GM12878 (cell line): ENCODE measurements around the gene LMTK2. TPM values are rescaled to one million over a fixed set of nuclear protein-coding genes. Genes with fewer than 3 reads are reported as not detected.

Experiments used
- ATAC-seq: fragments of 200-7000 bp; cut with Tn5 transposase; 3 replicates; pipeline ENCODE4 v1.9.1; 2020; ENCODE audit warnings: mild to moderate bottlenecking, moderate library complexity
- BruUV-seq: library from RNA; stranded (reverse); fragments of 400-500 nt; replicated peaks from 2 replicates; lab custom pipeline; 2021; lab: Mats Ljungman, UMichigan
- CTCF ChIA-PET: fragments of 300-600 bp; sonication (Branson Sonifier 250); formaldehyde crosslinking; extraction: SDS; loops from one replicate; lab custom pipeline; 2021; ENCODE audit warnings: inconsistent platforms; lab: Yijun Ruan, JAX
- POLR2A ChIA-PET: fragments of 350-600 bp; formaldehyde crosslinking; extraction: SDS; loops from one replicate; lab custom pipeline; 2021; ENCODE audit warnings: inconsistent platforms; lab: Charles Lee
- RAD21 ChIA-PET: fragments of 300-600 bp; sonication (Branson Sonifier 250); formaldehyde crosslinking; loops from one replicate; lab custom pipeline; 2023; ENCODE audit warnings: antibody characterized with exemption; ENCODE audit not compliant: unreplicated experiment; lab: Charles Lee
- SMC1A ChIA-PET: fragments of 300-600 bp; sonication (Branson Sonifier 250); formaldehyde crosslinking; loops from one replicate; lab custom pipeline; 2023; ENCODE audit not compliant: unreplicated experiment, uncharacterized antibody; lab: Charles Lee
- DNase-seq: peaks from one replicate; pipeline ENCODE4 v3.0.0-alpha.2; 2011; ENCODE audit warnings: low read depth, low spot score
- FAIRE-seq: peaks from 3 replicates; lab custom pipeline; 2011; peaks lifted over from hg19 to GRCh38; lab: Jason Lieb, UNC
- H2AFZ ChIP-seq: 2 replicates; pipeline ENCODE4 v1.6.0; 2011; ENCODE audit warnings: low read depth, low read length, control low read depth; ENCODE audit not compliant: control insufficient read depth
- H3K27ac ChIP-seq: 2 replicates; pipeline ENCODE4 v1.5.1; 2011; ENCODE audit warnings: control low read depth; ENCODE audit not compliant: control insufficient read depth, insufficient read depth
- H3K27me3 ChIP-seq, 2 experiments: replicated peaks in 1 of 2; 2 replicates each; pipeline versions ENCODE4 v1.6.0 to v1.6.1; 2011; ENCODE audit warnings: low read length in 1 of 2; ENCODE audit not compliant: control insufficient read depth in 2 of 2, insufficient read depth in 2 of 2
- H3K36me3 ChIP-seq, 2 experiments: 2 replicates each; pipeline ENCODE4 v1.5.1; 2011; ENCODE audit warnings: low read length in 1 of 2; ENCODE audit not compliant: control insufficient read depth in 2 of 2, insufficient read depth in 2 of 2
- H3K4me1 ChIP-seq: 2 replicates; pipeline ENCODE4 v1.6.1; 2011; ENCODE audit warnings: mild to moderate bottlenecking, low read length, moderate library complexity, mixed read lengths; ENCODE audit not compliant: control insufficient read depth, insufficient read depth
- H3K4me2 ChIP-seq: 2 replicates; pipeline ENCODE4 v1.6.0; 2011; ENCODE audit warnings: control low read depth; ENCODE audit not compliant: control insufficient read depth, insufficient read depth
- H3K4me3 ChIP-seq: fragments of 200-600 bp; sonication (generic); 2 replicates; pipeline ENCODE4 v1.5.1; 2016
- H3K79me2 ChIP-seq: 2 replicates; pipeline ENCODE4 v1.6.0; 2011; ENCODE audit warnings: low read length; ENCODE audit not compliant: control insufficient read depth, insufficient read depth
- H3K9ac ChIP-seq: 2 replicates; pipeline ENCODE4 v1.8.0; 2011; ENCODE audit warnings: low read length, control low read depth, mixed read lengths; ENCODE audit not compliant: control insufficient read depth, insufficient read depth
- H3K9me3 ChIP-seq: replicated peaks from 3 replicates; pipeline ENCODE4 v1.5.1; 2011; ENCODE audit warnings: mild to moderate bottlenecking, low read length; ENCODE audit not compliant: control insufficient read depth, insufficient read depth
- H4K20me1 ChIP-seq: 2 replicates; pipeline ENCODE4 v1.6.0; 2011; ENCODE audit not compliant: control insufficient read depth, insufficient read depth
- CREM ChIP-seq: IDR thresholded peaks from 2 replicates; pipeline ENCODE4 v1.6.1; 2014; ENCODE audit warnings: antibody characterized with exemption, low read depth
- DPF2 ChIP-seq: fragments of 450-650 bp; IDR thresholded peaks from 2 replicates; pipeline ENCODE4 v1.6.1; 2017; ENCODE audit warnings: mild to moderate bottlenecking
- ETV6 ChIP-seq, 2 experiments: fragments of 450-650 bp in 1 of 2; IDR thresholded peaks in 1 of 2; conservative IDR thresholded peaks in 1 of 2; 2 replicates each; pipeline ENCODE4 v1.6.1; 2014; ENCODE audit warnings: antibody characterized with exemption in 1 of 2, borderline replicate concordance in 1 of 2, low read depth in 1 of 2, mild to moderate bottlenecking in 1 of 2, moderate library complexity in 1 of 2
- HDGF ChIP-seq: fragments of 450-650 bp; IDR thresholded peaks from 2 replicates; pipeline ENCODE4 v1.6.1; 2016; ENCODE audit warnings: antibody characterized with exemption
- KLF5 ChIP-seq: fragments of 450-650 bp; IDR thresholded peaks from 2 replicates; pipeline ENCODE4 v1.6.1; 2014; ENCODE audit warnings: mild to moderate bottlenecking; ENCODE audit not compliant: partially characterized antibody
- NFXL1 ChIP-seq: fragments of 450-650 bp; IDR thresholded peaks from 2 replicates; pipeline ENCODE4 v1.6.1; 2017; ENCODE audit warnings: antibody characterized with exemption, mild to moderate bottlenecking, borderline replicate concordance
- POU2F2 ChIP-seq: IDR thresholded peaks from 3 replicates; pipeline ENCODE4 v1.6.1; 2011; ENCODE audit warnings: low read depth, mild to moderate bottlenecking, low read length, borderline replicate concordance
- RBBP5 ChIP-seq: fragments of 200-600 bp; sonication (generic); conservative IDR thresholded peaks from 2 replicates; pipeline ENCODE4 v1.6.1; 2016
- RCOR1 ChIP-seq: conservative IDR thresholded peaks from 2 replicates; pipeline ENCODE4 v1.6.1; 2012; ENCODE audit warnings: low read depth, low read length, improper control_type of control experiment
- SMAD1 ChIP-seq: fragments of 450-650 bp; IDR thresholded peaks from 2 replicates; pipeline ENCODE4 v1.6.1; 2018; ENCODE audit warnings: mild to moderate bottlenecking, low read depth; ENCODE audit not compliant: partially characterized antibody
- SMC3 ChIP-seq: IDR thresholded peaks from 2 replicates; pipeline ENCODE4 v1.6.1; 2011; ENCODE audit warnings: low read length, improper control_type of control experiment, borderline replicate concordance
- TBL1XR1 ChIP-seq: IDR thresholded peaks from 2 replicates; pipeline ENCODE4 v1.6.1; 2012; ENCODE audit warnings: low read depth, low read length, improper control_type of control experiment
- TCF3 ChIP-seq: IDR thresholded peaks from 2 replicates; pipeline ENCODE4 v1.6.1; 2012; ENCODE audit warnings: low read depth, mild to moderate bottlenecking, low read length, borderline replicate concordance; ENCODE audit not compliant: insufficient read depth
- WGBS: methylation state at CpG from one replicate; pipeline ENCODE4 v1.1.6; 2016; ENCODE audit warnings: low lambda C conversion rate; ENCODE audit not compliant: insufficient replicate concordance, insufficient coverage; ENCODE audit errors: missing lambda C conversion rate; 5-methylcytosine and 5-hydroxymethylcytosine counted together
- in situ Hi-C: fragments of 300-500 bp; cut with MboI; formaldehyde crosslinking; loops from 9 replicates; pipeline ENCODE4 v1.14.3; 2018; ENCODE audit warnings: mixed read lengths
- intact Hi-C: fragments of 100-400 bp; cut with micrococcal nuclease; formaldehyde crosslinking; loops from one replicate; pipeline ENCODE4 v1.14.2; 2022; ENCODE audit not compliant: unreplicated experiment
- polyA plus RNA-seq, 11 experiments: library from polyadenylated mRNA; depleted of rRNA in 4 of 11; unstranded in 6 of 11; stranded (reverse) in 5 of 11; fragments of >200 nt; fragmentation: Nextera tagmentation in 4 of 11; fragmentation: Illumina TruSeq in 1 of 11; extraction: Ambion mirVana in 4 of 11; extraction: Trizol in 1 of 11; gene quantifications; 1 replicate in 1 of 11; 2 replicates in 10 of 11; pipeline versions ENCODE4 v1.2.1 to v1.2.3, GENCODE V29; 2011 to 2016; ENCODE audit warnings: inconsistent platforms in 2 of 11, missing spikeins in 2 of 11, low read depth in 1 of 11
- total RNA-seq, 4 experiments: library from RNA; depleted of rRNA in 3 of 4; stranded (reverse); fragments of >200 nt in 3 of 4; fragmentation: Illumina TruSeq in 1 of 4; extraction: Trizol in 1 of 4; gene quantifications; 2 replicates each; pipeline versions ENCODE4 v1.2.1 to v1.2.3, GENCODE V29; 2013 to 2021
- TF ChIP-seq, protein P1 (sequence below): IDR thresholded peaks from 2 replicates; pipeline ENCODE4 v1.6.1; 2011; ENCODE audit warnings: borderline replicate concordance, low read depth, mild to moderate bottlenecking, moderate library complexity, mixed read lengths, low read length; ENCODE audit not compliant: insufficient read depth; ENCODE audit errors: extremely low read length
- TF ChIP-seq, protein P2 (sequence below), 3 experiments: IDR thresholded peaks in 2 of 3; conservative IDR thresholded peaks in 1 of 3; 2 replicates each; pipeline ENCODE4 v1.5.1; 2011; ENCODE audit warnings: low read depth in 3 of 3, low read length in 3 of 3, mild to moderate bottlenecking in 3 of 3, control low read depth in 2 of 3, moderate library complexity in 2 of 3, inconsistent platforms in 1 of 3, mixed read lengths in 1 of 3; ENCODE audit not compliant: control insufficient read depth in 2 of 3, insufficient read depth in 1 of 3; ENCODE audit errors: extremely low read depth in 1 of 3
- TF ChIP-seq, protein P3 (sequence below): fragments of 450-650 bp; formaldehyde crosslinking; IDR thresholded peaks from 2 replicates; pipeline ENCODE4 v1.4.0; 2022; ENCODE audit warnings: mild to moderate bottlenecking, moderate library complexity

LMTK2 gene
- total and polyA plus RNA-seq, 10 of the 15 experiments (the other 5 are each of a cell fraction or from before 2014, with no cell fraction given): 0.68 to 8.7 (median 4.6) TPM

DNA sequence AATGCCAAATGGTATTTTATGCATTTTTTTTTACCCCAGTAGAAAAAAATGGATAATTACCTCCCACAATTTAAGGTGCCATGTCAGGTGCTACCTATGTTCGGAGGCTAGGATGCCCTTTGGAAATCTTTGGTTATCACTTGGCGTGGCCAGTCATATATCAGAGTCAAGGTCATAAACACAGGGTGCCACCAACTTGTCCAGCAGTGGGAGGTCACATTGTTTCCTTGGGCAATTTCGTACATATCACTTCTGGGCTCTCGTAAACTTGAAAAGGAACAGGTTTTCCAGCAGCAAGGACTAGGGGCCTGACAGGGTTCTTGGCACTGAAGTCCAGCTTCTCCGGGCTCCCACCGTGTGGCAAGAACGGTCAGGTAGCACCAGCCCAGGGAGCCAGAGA, 56.6 kb downstream of the LMTK2 start:
- Histone ChIP-seq H3K36me3 (peaks cover 0 to 2% of the 10 kb centered on the region in 2 experiments; a peak in 1 of 4 replicates), H2AFZ (no peak overlapping the region), H4K20me1 (no peaks in the 10 kb centered on the region), H3K27ac (no peak overlapping the region), H3K4me1 (no peaks in the 10 kb centered on the region), H3K4me3 (no peak overlapping the region), H3K9ac (no peak overlapping the region), H3K27me3 (no peaks in the 10 kb centered on the region), H3K79me2 (no peaks in the 10 kb centered on the region), H3K4me2 (no peak overlapping the region), H3K9me3 (no peaks in the 10 kb centered on the region)
- in situ Hi-C loops (loop anchor here (5.0 kb wide), 1 partner anchor 141 kb away; no protein-coding TSS in a partner anchor), intact Hi-C loops (no loop called here)
- ATAC-seq: no peak
- TF ChIP-seq, protein P1, sequence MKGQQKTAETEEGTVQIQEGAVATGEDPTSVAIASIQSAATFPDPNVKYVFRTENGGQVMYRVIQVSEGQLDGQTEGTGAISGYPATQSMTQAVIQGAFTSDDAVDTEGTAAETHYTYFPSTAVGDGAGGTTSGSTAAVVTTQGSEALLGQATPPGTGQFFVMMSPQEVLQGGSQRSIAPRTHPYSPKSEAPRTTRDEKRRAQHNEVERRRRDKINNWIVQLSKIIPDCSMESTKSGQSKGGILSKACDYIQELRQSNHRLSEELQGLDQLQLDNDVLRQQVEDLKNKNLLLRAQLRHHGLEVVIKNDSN: no peak
- TF ChIP-seq RBBP5: no peak
- no peak for TF ChIP-seq DPF2
- no peak for TF ChIP-seq HDGF
- TF ChIP-seq SMAD1: no peak
- no peak for TF ChIP-seq SMC3
- TF ChIP-seq RCOR1: no peak
- no peak for TF ChIP-seq CREM
- no peak for TF ChIP-seq TBL1XR1
- TF ChIP-seq, protein P2, sequence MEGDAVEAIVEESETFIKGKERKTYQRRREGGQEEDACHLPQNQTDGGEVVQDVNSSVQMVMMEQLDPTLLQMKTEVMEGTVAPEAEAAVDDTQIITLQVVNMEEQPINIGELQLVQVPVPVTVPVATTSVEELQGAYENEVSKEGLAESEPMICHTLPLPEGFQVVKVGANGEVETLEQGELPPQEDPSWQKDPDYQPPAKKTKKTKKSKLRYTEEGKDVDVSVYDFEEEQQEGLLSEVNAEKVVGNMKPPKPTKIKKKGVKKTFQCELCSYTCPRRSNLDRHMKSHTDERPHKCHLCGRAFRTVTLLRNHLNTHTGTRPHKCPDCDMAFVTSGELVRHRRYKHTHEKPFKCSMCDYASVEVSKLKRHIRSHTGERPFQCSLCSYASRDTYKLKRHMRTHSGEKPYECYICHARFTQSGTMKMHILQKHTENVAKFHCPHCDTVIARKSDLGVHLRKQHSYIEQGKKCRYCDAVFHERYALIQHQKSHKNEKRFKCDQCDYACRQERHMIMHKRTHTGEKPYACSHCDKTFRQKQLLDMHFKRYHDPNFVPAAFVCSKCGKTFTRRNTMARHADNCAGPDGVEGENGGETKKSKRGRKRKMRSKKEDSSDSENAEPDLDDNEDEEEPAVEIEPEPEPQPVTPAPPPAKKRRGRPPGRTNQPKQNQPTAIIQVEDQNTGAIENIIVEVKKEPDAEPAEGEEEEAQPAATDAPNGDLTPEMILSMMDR (IDR thresholded peaks at IDR 0.05 in 2 of 3, conservative IDR thresholded peaks at IDR 0.05 in 1 of 3; ENCODE audit: control insufficient read depth in 2 of 3, extremely low read depth in 1 of 3, insufficient read depth in 1 of 3, low read depth in 3 of 3, low read length in 3 of 3): no peak
- no peak for TF ChIP-seq KLF5
- no peak for TF ChIP-seq ETV6 (conservative IDR thresholded peaks at IDR 0.05 in 1 of 2, IDR thresholded peaks at IDR 0.05 in 1 of 2; ENCODE audit: borderline replicate concordance in 1 of 2, low read depth in 1 of 2)
- TF ChIP-seq TCF3: no peak
- no peak for TF ChIP-seq NFXL1
- TF ChIP-seq, protein P3, sequence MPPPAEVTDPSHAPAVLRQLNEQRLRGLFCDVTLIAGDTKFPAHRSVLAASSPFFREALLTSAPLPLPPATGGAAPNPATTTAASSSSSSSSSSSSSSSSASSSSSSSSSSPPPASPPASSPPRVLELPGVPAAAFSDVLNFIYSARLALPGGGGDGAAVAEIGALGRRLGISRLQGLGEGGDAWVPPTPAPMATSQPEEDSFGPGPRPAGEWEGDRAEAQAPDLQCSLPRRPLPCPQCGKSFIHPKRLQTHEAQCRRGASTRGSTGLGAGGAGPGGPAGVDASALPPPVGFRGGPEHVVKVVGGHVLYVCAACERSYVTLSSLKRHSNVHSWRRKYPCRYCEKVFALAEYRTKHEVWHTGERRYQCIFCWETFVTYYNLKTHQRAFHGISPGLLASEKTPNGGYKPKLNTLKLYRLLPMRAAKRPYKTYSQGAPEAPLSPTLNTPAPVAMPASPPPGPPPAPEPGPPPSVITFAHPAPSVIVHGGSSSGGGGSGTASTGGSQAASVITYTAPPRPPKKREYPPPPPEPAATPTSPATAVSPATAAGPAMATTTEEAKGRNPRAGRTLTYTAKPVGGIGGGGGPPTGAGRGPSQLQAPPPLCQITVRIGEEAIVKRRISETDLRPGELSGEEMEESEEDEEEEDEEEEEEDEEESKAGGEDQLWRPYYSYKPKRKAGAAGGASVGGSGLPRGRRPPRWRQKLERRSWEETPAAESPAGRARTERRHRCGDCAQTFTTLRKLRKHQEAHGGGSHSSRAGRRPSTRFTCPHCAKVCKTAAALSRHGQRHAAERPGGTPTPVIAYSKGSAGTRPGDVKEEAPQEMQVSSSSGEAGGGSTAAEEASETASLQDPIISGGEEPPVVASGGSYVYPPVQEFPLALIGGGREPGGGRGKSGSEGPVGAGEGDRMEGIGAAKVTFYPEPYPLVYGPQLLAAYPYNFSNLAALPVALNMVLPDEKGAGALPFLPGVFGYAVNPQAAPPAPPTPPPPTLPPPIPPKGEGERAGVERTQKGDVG (CRISPR knock-in tag): no peak
- TF ChIP-seq POU2F2: no peak
- 90% methylated on average over 7 of the region's 7 CpGs for WGBS
- no peak for FAIRE-seq
- BruUV-seq: no TSS peak
- ChIA-PET RAD21 (interaction anchor here (8.9 kb wide), 1 partner anchor 140 kb away, joined by 297 read pairs; no protein-coding TSS in a partner anchor), CTCF (interaction anchor here (1.6 to 10.0 kb wide), 5 partner anchors 28 to 150 kb away, joined by 4 to 450 read pairs (median 5); no protein-coding TSS in a partner anchor), SMC1A (interaction anchor here (1.3 to 7.3 kb wide), 6 partner anchors 18 to 141 kb away, joined by 3 to 195 read pairs (median 22); partner anchors contain the start of gene LMTK2), POLR2A (no interaction called here)
- no peak for DNase-seq
